HEK293 (cell line): ENCODE results near the gene C17orf58.

ENCODE experiments used
- BCL11B ChIP-seq: fragments of 450-650 bp; formaldehyde crosslinking; IDR thresholded peaks from 2 replicates; pipeline ENCODE4 v1.5.1; 2016; ENCODE audit warnings: low read depth, missing biosample characterization, missing genetic modification characterization
- HOXC10 ChIP-seq: sonication (generic); formaldehyde crosslinking; IDR thresholded peaks from 2 replicates; pipeline ENCODE4 v1.8.1; 2023; ENCODE audit warnings: mild to moderate bottlenecking, missing genetic modification reagents
- HOXD13 ChIP-seq: sonication (generic); formaldehyde crosslinking; IDR thresholded peaks from 2 replicates; pipeline ENCODE4 v1.8.0; 2022; ENCODE audit warnings: missing genetic modification reagents, borderline replicate concordance
- MEIS1 ChIP-seq: sonication (generic); formaldehyde crosslinking; IDR thresholded peaks from 2 replicates; pipeline ENCODE4 v1.8.1; 2022; ENCODE audit warnings: missing genetic modification reagents, mild to moderate bottlenecking, borderline replicate concordance
- OSR2 ChIP-seq: fragments of 450-650 bp; formaldehyde crosslinking; IDR thresholded peaks from 2 replicates; pipeline ENCODE4 v1.5.1; 2016; ENCODE audit warnings: missing biosample characterization, missing genetic modification characterization
- PRDM2 ChIP-seq: fragments of 450-650 bp; formaldehyde crosslinking; IDR thresholded peaks from 2 replicates; pipeline ENCODE4 v1.5.1; 2016; ENCODE audit warnings: missing biosample characterization, missing genetic modification characterization, borderline replicate concordance
- SP7 ChIP-seq: fragments of 450-650 bp; formaldehyde crosslinking; IDR thresholded peaks from 2 replicates; pipeline ENCODE4 v1.5.1; 2016; ENCODE audit warnings: missing biosample characterization, missing genetic modification characterization
- ZBTB26 ChIP-seq: fragments of 450-650 bp; formaldehyde crosslinking; optimal IDR thresholded peaks from 2 replicates; pipeline ENCODE3; 2016; ENCODE audit warnings: missing biosample characterization, mild to moderate bottlenecking, missing genetic modification characterization
- ZBTB8A ChIP-seq: fragments of 450-650 bp; formaldehyde crosslinking; IDR thresholded peaks from 2 replicates; pipeline ENCODE4 v1.5.1; 2016; ENCODE audit warnings: missing biosample characterization, missing genetic modification characterization
- ZNF10 ChIP-seq: fragments of 450-650 bp; formaldehyde crosslinking; IDR thresholded peaks from 2 replicates; pipeline ENCODE4 v1.5.1; 2017; ENCODE audit warnings: missing biosample characterization, missing genetic modification characterization
- ZNF184 ChIP-seq: fragments of 450-650 bp; IDR thresholded peaks from 2 replicates; pipeline ENCODE4 v1.5.1; 2018; ENCODE audit warnings: missing biosample characterization, mild to moderate bottlenecking, missing genetic modification characterization
- ZNF214 ChIP-seq: fragments of 450-650 bp; formaldehyde crosslinking; IDR thresholded peaks from 2 replicates; pipeline ENCODE4 v1.5.1; 2017; ENCODE audit warnings: missing biosample characterization, mild to moderate bottlenecking, missing genetic modification characterization, borderline replicate concordance
- ZNF311 ChIP-seq: fragments of 450-650 bp; formaldehyde crosslinking; IDR thresholded peaks from 2 replicates; pipeline ENCODE4 v1.5.1; 2017; ENCODE audit warnings: missing biosample characterization, missing genetic modification characterization, borderline replicate concordance
- ZNF335 ChIP-seq: fragments of 450-650 bp; formaldehyde crosslinking; conservative IDR thresholded peaks from 2 replicates; pipeline ENCODE4 v1.5.1; 2016; ENCODE audit warnings: missing biosample characterization, missing genetic modification characterization
- ZNF398 ChIP-seq: fragments of 450-650 bp; formaldehyde crosslinking; IDR thresholded peaks from 2 replicates; pipeline ENCODE4 v1.5.1; 2017; ENCODE audit warnings: missing biosample characterization, missing genetic modification characterization
- ZNF449 ChIP-seq: fragments of 450-650 bp; formaldehyde crosslinking; IDR thresholded peaks from 2 replicates; pipeline ENCODE4 v1.5.1; 2017; ENCODE audit warnings: missing biosample characterization, mild to moderate bottlenecking, missing genetic modification characterization, moderate library complexity
- ZNF48 ChIP-seq: fragments of 450-650 bp; formaldehyde crosslinking; IDR thresholded peaks from 2 replicates; pipeline ENCODE4 v1.5.1; 2016; ENCODE audit warnings: missing biosample characterization, missing genetic modification characterization
- ZNF561 ChIP-seq: fragments of 450-650 bp; IDR thresholded peaks from 2 replicates; pipeline ENCODE4 v1.5.1; 2018; ENCODE audit warnings: missing biosample characterization, missing genetic modification characterization, borderline replicate concordance
- ZNF621 ChIP-seq: fragments of 450-650 bp; formaldehyde crosslinking; IDR thresholded peaks from 2 replicates; pipeline ENCODE4 v1.5.1; 2017; ENCODE audit warnings: missing biosample characterization, missing genetic modification characterization
- ZNF624 ChIP-seq: fragments of 450-650 bp; formaldehyde crosslinking; IDR thresholded peaks from 2 replicates; pipeline ENCODE4 v1.5.1; 2017; ENCODE audit warnings: missing biosample characterization, missing genetic modification characterization
- ZNF645 ChIP-seq: fragments of 450-650 bp; formaldehyde crosslinking; IDR thresholded peaks from 2 replicates; pipeline ENCODE4; 2016; ENCODE audit warnings: missing biosample characterization, missing genetic modification characterization
- ZSCAN30 ChIP-seq: fragments of 450-650 bp; IDR thresholded peaks from 2 replicates; pipeline ENCODE4 v1.5.1; 2018; ENCODE audit warnings: missing biosample characterization, mild to moderate bottlenecking, missing genetic modification characterization, moderate library complexity
- TF ChIP-seq, protein P1 (sequence below): fragments of 450-650 bp; formaldehyde crosslinking; IDR thresholded peaks from 2 replicates; pipeline ENCODE4 v1.5.1; 2016; ENCODE audit warnings: missing biosample characterization, missing genetic modification characterization

C17orf58 gene

DNA sequence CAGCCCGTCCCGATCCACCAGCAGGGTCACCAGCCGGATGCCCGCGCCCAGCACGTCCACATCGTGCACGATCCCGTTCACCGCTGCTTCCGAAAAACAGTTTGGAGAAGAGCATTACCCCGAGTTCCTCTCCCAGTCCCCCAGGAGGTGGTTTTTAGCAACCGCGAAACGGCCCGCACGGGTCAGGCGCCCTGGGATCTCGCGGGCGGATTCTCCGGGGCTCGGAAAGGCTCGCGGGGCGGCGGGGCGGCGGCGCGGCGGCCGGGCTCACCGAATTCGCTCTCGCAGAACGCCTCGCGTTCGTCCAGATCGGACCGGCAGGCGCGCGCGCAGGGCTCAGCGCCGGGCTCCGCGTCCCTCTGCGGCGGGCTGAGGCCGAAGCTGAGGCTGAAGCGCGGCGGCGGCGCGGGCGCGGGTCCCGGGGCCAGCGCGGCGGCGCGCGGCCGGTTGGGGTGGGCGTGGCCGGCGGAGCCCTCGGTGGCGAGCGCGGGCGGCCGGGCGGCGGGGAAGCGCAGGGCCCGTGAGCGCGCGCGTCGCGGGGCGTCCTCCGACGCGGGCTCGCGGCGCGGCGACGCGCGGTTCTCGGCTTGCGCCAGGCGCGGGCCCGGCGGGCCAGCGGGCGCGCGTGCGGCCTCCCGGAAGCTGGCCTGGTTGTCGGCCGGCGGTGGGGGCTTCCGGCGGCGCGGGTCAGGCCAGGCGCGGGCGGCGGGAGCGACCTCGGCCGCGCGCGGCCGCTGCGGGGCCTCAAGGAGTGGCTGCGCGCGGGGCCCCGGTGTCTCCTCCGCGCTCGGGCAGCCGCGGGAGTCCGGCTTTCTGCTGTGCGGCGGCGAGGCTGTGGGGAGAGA is 2.9 kb downstream of the C17orf58 start (continued):
- TF ChIP-seq ZNF214: no peak
- TF ChIP-seq ZNF449: peak; percentile 29; the same call in 1 of the 2 replicates
- TF ChIP-seq ZNF645 (tag by site-specific recombination): no peak
- TF ChIP-seq OSR2: no peak
- TF ChIP-seq ZBTB26: peak; percentile 70
- no peak for TF ChIP-seq HOXC10 (CRISPR knock-in tag)
- peak; percentile 96 for TF ChIP-seq ZBTB8A
- no peak for TF ChIP-seq ZNF48 (tag by site-specific recombination)
- TF ChIP-seq ZNF311 (tag by site-specific recombination): no peak
- no peak for TF ChIP-seq ZNF621
- TF ChIP-seq ZNF10 (tag by site-specific recombination): no peak
- TF ChIP-seq PRDM2 (tag by site-specific recombination): no peak
- peak; percentile 39; the same call in 1 of the 2 replicates for TF ChIP-seq ZNF398
- 0 out of 2 replicates have a peak, but pooled peaks have one; percentile 17 for TF ChIP-seq MEIS1 (CRISPR knock-in tag)
- peak; percentile 93 for TF ChIP-seq ZNF335 (tag by site-specific recombination)
- TF ChIP-seq ZNF624: no peak
- TF ChIP-seq, protein P1, sequence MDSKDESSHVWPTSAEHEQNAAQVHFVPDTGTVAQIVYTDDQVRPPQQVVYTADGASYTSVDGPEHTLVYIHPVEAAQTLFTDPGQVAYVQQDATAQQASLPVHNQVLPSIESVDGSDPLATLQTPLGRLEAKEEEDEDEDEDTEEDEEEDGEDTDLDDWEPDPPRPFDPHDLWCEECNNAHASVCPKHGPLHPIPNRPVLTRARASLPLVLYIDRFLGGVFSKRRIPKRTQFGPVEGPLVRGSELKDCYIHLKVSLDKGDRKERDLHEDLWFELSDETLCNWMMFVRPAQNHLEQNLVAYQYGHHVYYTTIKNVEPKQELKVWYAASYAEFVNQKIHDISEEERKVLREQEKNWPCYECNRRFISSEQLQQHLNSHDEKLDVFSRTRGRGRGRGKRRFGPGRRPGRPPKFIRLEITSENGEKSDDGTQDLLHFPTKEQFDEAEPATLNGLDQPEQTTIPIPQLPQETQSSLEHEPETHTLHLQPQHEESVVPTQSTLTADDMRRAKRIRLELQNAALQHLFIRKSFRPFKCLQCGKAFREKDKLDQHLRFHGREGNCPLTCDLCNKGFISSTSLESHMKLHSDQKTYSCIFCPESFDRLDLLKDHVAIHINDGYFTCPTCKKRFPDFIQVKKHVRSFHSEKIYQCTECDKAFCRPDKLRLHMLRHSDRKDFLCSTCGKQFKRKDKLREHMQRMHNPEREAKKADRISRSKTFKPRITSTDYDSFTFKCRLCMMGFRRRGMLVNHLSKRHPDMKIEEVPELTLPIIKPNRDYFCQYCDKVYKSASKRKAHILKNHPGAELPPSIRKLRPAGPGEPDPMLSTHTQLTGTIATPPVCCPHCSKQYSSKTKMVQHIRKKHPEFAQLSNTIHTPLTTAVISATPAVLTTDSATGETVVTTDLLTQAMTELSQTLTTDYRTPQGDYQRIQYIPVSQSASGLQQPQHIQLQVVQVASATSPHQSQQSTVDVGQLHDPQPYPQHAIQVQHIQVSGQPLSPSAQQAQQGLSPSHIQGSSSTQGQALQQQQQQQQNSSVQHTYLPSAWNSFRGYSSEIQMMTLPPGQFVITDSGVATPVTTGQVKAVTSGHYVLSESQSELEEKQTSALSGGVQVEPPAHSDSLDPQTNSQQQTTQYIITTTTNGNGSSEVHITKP (tag by site-specific recombination): peak; percentile 31; the same call in 1 of the 2 replicates
- TF ChIP-seq ZNF561 (tag by site-specific recombination): peak; percentile 64; the same call in 1 of the 2 replicates
- no peak for TF ChIP-seq HOXD13 (CRISPR knock-in tag)
- no peak for TF ChIP-seq ZNF184 (tag by site-specific recombination)
- no peak for TF ChIP-seq ZSCAN30 (tag by site-specific recombination)
- TF ChIP-seq SP7 (tag by site-specific recombination): no peak
- no peak for TF ChIP-seq BCL11B (tag by site-specific recombination)
